ENCODE results near the gene MAD1L1.

The MAD1L1 gene

GRCh38 chr7:2022737-2023250, 210.0 kb downstream of the MAD1L1 start (continued):
- TF ChIP-seq POU6F1 (CRISPR knock-in tag; IDR thresholded peaks at IDR 0.05; ENCODE audit: borderline replicate concordance, low read depth), result no peak
- TF ChIP-seq TOX (CRISPR knock-in tag; IDR thresholded peaks at IDR 0.05; ENCODE audit: borderline replicate concordance), result no peak
- TF ChIP-seq CREB5 (CRISPR knock-in tag; IDR thresholded peaks at IDR 0.05; ENCODE audit: low read depth), result no peak
- no peak for TF ChIP-seq ZFP30 (CRISPR knock-in tag; IDR thresholded peaks at IDR 0.05)

GRCh38 chr7:2022021-2022409, 210.7 kb downstream of the MAD1L1 start:
- ATAC-seq, result no peak
- TF ChIP-seq CSRNP3 (CRISPR knock-in tag; IDR thresholded peaks at IDR 0.05) (no peak), ESRRG (CRISPR knock-in tag; IDR thresholded peaks at IDR 0.05) (no peak), SNAI2 (CRISPR knock-in tag; IDR thresholded peaks at IDR 0.05) (no peak), CSDC2 (CRISPR knock-in tag; IDR thresholded peaks at IDR 0.05) (no peak), TCF4 (CRISPR knock-in tag; IDR thresholded peaks at IDR 0.05; ENCODE audit: borderline replicate concordance) (no peak), ISL1 (CRISPR knock-in tag; IDR thresholded peaks at IDR 0.05) (no peak), RARB (CRISPR knock-in tag; IDR thresholded peaks at IDR 0.05) (no peak), CREB5 (CRISPR knock-in tag; IDR thresholded peaks at IDR 0.05; ENCODE audit: low read depth) (no peak), PATZ1 (CRISPR knock-in tag; IDR thresholded peaks at IDR 0.05; ENCODE audit: borderline replicate concordance) (no peak), BACH2 (CRISPR knock-in tag; IDR thresholded peaks at IDR 0.05; ENCODE audit: borderline replicate concordance) (no peak), GLIS3 (CRISPR knock-in tag; IDR thresholded peaks at IDR 0.05) (no peak), POU6F1 (CRISPR knock-in tag; IDR thresholded peaks at IDR 0.05; ENCODE audit: borderline replicate concordance, low read depth) (no peak), ARNTL (CRISPR knock-in tag; IDR thresholded peaks at IDR 0.05; ENCODE audit: borderline replicate concordance, low read depth) (no peak)

GRCh38 chr7:2019711-2020511, 212.8 kb downstream of the MAD1L1 start:
- no peak for TF ChIP-seq ISL1 (CRISPR knock-in tag; IDR thresholded peaks at IDR 0.05)
- ATAC-seq, result peak; percentile 84

GRCh38 chr7:2019461-2019710, 213.4 kb downstream of the MAD1L1 start:
- no peak for ATAC-seq
- TF ChIP-seq ISL1 (CRISPR knock-in tag; IDR thresholded peaks at IDR 0.05), result no peak
- no peak for TF ChIP-seq PPARA (CRISPR knock-in tag; IDR thresholded peaks at IDR 0.05; ENCODE audit: borderline replicate concordance)
- no peak for TF ChIP-seq TOX (CRISPR knock-in tag; IDR thresholded peaks at IDR 0.05; ENCODE audit: borderline replicate concordance)
- no peak for TF ChIP-seq CSDC2 (CRISPR knock-in tag; IDR thresholded peaks at IDR 0.05)
- TF ChIP-seq ZNF8 (CRISPR knock-in tag; IDR thresholded peaks at IDR 0.05), result no peak
- TF ChIP-seq SNAI2 (CRISPR knock-in tag; IDR thresholded peaks at IDR 0.05), result no peak
- TF ChIP-seq ZNF565 (CRISPR knock-in tag; conservative IDR thresholded peaks at IDR 0.05; ENCODE audit: low read depth), result no peak
- no peak for TF ChIP-seq TSHZ2 (CRISPR knock-in tag; IDR thresholded peaks at IDR 0.05)
- TF ChIP-seq RARB (CRISPR knock-in tag; IDR thresholded peaks at IDR 0.05), result no peak
- no peak for TF ChIP-seq ZNF70 (CRISPR knock-in tag; IDR thresholded peaks at IDR 0.05)
- TF ChIP-seq ZFP3 (CRISPR knock-in tag; IDR thresholded peaks at IDR 0.05), result no peak
- no peak for TF ChIP-seq GLIS3 (CRISPR knock-in tag; IDR thresholded peaks at IDR 0.05)
- TF ChIP-seq OSR1 (CRISPR knock-in tag; IDR thresholded peaks at IDR 0.05), result no peak

All from SK-N-SH treated with all-trans-retinoic acid at 6 μM for 48 hours (cell line).